OCI-LY7 (cell line): ENCODE results near the gene HOXB5. TPM values are rescaled to one million over a fixed set of nuclear protein-coding genes. Genes with fewer than 3 reads are reported as not detected.

Experiments used
- BruUV-seq: library from RNA; stranded (reverse); fragments of 400-500 nt; replicated peaks from 2 replicates; lab custom pipeline; 2021; lab: Mats Ljungman, UMichigan
- CTCF ChIA-PET: fragments of 300-600 bp; sonication (Branson Sonifier 250); formaldehyde crosslinking; loops from one replicate; lab custom pipeline; 2022; ENCODE audit warnings: antibody characterized with exemption; ENCODE audit not compliant: unreplicated experiment; lab: Charles Lee
- POLR2A ChIA-PET: fragments of 300-600 bp; sonication (Branson Sonifier 250); formaldehyde crosslinking; loops from one replicate; lab custom pipeline; 2022; ENCODE audit warnings: antibody characterized with exemption; lab: Charles Lee
- DNase-seq: peaks from one replicate; pipeline ENCODE4 v3.0.0-alpha.2; 2015; ENCODE audit warnings: low spot score
- H2AFZ ChIP-seq: fragments of 200-600 bp; sonication (generic), shearing (Covaris generic); 2 replicates; pipeline ENCODE4 v1.6.1; 2014; ENCODE audit warnings: mild to moderate bottlenecking, antibody characterized with exemption, low read length, moderate library complexity
- H3K27ac ChIP-seq: fragments of 200-600 bp; sonication (generic); 2 replicates; pipeline ENCODE4 v1.5.1; 2014; ENCODE audit warnings: mixed run types, low read depth, mild to moderate bottlenecking, moderate library complexity, low read length, inconsistent platforms; ENCODE audit not compliant: poor library complexity, severe bottlenecking
- H3K36me3 ChIP-seq: fragments of 200-600 bp; sonication (generic); 2 replicates; pipeline ENCODE4 v1.6.1; 2014; ENCODE audit warnings: mild to moderate bottlenecking, antibody characterized with exemption, low read length, moderate library complexity, mixed read lengths; ENCODE audit not compliant: insufficient read depth
- H3K4me1 ChIP-seq: fragments of 200-600 bp; sonication (generic); 2 replicates; pipeline ENCODE4 v1.5.1; 2014; ENCODE audit warnings: mild to moderate bottlenecking, low read length; ENCODE audit not compliant: insufficient read depth, poor library complexity, severe bottlenecking
- H3K4me2 ChIP-seq: fragments of 200-600 bp; sonication (generic); 2 replicates; pipeline ENCODE4 v1.6.1; 2014; ENCODE audit warnings: mild to moderate bottlenecking, low read length
- H3K4me3 ChIP-seq: fragments of 200-600 bp; sonication (generic); 2 replicates; pipeline ENCODE4 v1.5.1; 2014; ENCODE audit warnings: mild to moderate bottlenecking, low read depth, low read length; ENCODE audit not compliant: poor library complexity, severe bottlenecking
- H3K79me2 ChIP-seq: fragments of 200-600 bp; sonication (generic); 2 replicates; pipeline ENCODE4 v1.6.1; 2016; ENCODE audit warnings: low read depth, mild to moderate bottlenecking, low read length, moderate library complexity, mixed read lengths; ENCODE audit not compliant: insufficient read depth
- H3K9me2 ChIP-seq: fragments of 200-600 bp; sonication (generic); 2 replicates; pipeline ENCODE4 v1.6.1; 2016; ENCODE audit warnings: mild to moderate bottlenecking, low read length, mixed read lengths; ENCODE audit not compliant: insufficient read depth
- H3K9me3 ChIP-seq: fragments of 200-600 bp; sonication (generic); 2 replicates; pipeline ENCODE4 v1.6.1; 2014; ENCODE audit warnings: mild to moderate bottlenecking, mixed run types, low read length, mixed read lengths
- H4K20me1 ChIP-seq: fragments of 200-600 bp; sonication (generic); 2 replicates; pipeline ENCODE4 v1.6.1; 2014; ENCODE audit warnings: mild to moderate bottlenecking, antibody characterized with exemption, low read length, moderate library complexity, mixed read lengths; ENCODE audit not compliant: insufficient read depth
- CTCF ChIP-seq: fragments of 200-600 bp; sonication (generic); conservative IDR thresholded peaks from 2 replicates; pipeline ENCODE4 v1.5.1; 2014; ENCODE audit warnings: mild to moderate bottlenecking, antibody characterized with exemption, low read length, moderate library complexity, mixed read lengths
- EZH2phosphoT487 ChIP-seq: fragments of 200-600 bp; sonication (generic); IDR thresholded peaks from 2 replicates; pipeline ENCODE4 v1.6.1; 2018; ENCODE audit warnings: low read depth, borderline replicate concordance, mild to moderate bottlenecking, mixed run types, antibody characterized with exemption, low read length, moderate library complexity, mixed read lengths
- intact Hi-C: fragments of 100-400 bp; cut with micrococcal nuclease; formaldehyde crosslinking; loops from one replicate; pipeline ENCODE4 v1.10.0; 2022; ENCODE audit not compliant: unreplicated experiment
- total RNA-seq, 2 experiments: library from RNA; depleted of rRNA in 1 of 2; stranded (reverse); fragments of >200 nt in 1 of 2; shearing (Covaris generic) in 1 of 2; gene quantifications; 2 replicates each; pipeline ENCODE4 v1.2.3, GENCODE V29; 2014 to 2022

HOXB5 gene
- total RNA-seq, 2 experiments from 2014 or later = not detected

DNA sequence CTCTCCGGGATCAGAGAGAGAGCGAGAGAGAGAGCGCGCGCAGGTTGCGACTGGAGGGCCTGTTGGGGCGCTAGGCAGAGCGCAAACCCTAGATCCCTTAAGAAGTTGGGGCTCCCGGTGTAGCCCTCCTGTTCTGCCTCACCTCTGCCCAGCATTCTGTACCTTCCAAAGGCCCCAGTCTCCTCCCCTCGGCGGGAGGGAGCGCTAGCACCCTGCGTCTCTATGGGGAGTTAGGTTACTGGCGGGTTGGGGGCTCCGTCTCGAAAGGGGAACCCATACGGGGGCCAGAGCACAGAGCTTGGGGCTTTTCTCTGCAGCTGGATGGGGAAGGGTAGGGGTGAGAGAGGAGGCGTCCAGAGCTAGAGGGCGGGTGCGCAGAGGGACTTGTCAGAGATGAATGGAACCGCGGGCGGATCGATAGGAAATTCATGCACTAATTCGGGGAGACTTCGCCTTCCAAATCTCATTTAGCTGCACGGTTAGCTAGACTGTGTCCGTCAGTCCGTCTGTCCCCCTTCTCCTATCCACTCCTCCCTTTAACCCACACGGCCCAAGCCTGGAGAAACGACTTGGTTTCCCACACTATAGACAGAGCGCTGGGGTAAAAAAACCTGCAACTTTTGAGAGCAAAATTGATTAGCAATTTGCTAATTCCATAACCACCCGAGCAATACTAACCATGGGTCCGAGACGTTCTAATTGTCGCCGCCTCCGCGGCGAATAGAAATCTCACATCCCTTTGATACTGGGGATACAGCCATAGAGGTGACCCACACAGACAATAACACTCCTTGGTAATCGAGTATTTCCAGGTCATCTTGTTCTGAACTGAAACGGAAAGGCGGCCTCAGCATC is 14.7 kb downstream of the HOXB5 start:
- Histone ChIP-seq H3K36me3 (peaks cover 5% of the 10 kb centered on the region; the same call in 1 of the 2 replicates), H3K4me2 (peak overlapping the region; percentile 85), H3K27ac (peak overlapping the region; percentile 5), H3K9me3 (no peaks in the 10 kb centered on the region), H2AFZ (peak overlapping the region; percentile 70), H3K79me2 (peaks cover 6% of the 10 kb centered on the region; the same call in 1 of the 2 replicates), H3K4me1 (peaks cover 19% of the 10 kb centered on the region), H3K9me2 (no peaks in the 10 kb centered on the region), H4K20me1 (no peaks in the 10 kb centered on the region), H3K4me3 (peak overlapping the region; percentile 85)
- intact Hi-C loops = no loop called here
- ChIA-PET CTCF (no interaction called here), POLR2A (no interaction called here)
- no peak for TF ChIP-seq CTCF
- DNase-seq = no peak
- TSS peak; percentile 86 for BruUV-seq

DNA sequence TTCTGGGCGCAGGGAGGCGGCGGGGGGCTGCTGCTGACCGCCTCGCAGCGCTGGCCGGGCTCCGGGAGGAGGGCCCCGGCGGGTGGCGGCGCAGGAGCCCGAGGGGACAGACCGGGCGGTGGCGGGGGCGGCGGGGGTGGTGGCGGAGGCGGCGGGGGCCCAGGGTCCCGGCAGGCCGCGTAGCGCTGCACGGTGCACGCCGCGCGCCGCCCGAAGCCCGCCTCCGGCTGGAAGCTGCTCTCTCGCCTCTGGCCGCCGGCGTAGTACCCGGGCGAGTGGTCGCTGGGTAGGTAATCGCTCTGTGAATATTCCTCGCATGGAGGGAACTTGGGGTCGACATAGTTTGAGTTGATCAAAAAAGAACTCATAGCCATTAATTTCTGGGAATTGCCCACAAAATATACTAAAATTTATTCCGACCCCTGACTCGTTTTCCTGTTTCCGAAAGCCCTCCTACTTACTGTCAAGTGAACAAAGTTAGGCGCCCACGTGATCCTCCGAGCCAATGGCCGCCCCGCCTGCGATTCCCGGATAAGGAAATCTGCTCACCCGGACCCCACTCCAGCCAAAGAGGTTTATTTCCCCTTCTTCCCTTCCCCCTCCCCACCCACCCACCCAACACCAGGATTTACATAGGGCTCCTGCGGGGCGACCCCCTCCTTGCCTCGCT is 15.5 kb downstream of the HOXB5 start, which contains the start of gene HOXB4:
Gene HOXB4, minus strand, starts transcription at position 405 of the 670 bp plus-strand sequence. Its CDS starts 31 bp downstream, at position 374.
- Histone ChIP-seq H3K4me1 (peaks cover 19% of the 10 kb centered on the region), H4K20me1 (no peaks in the 10 kb centered on the region), H3K9me2 (no peaks in the 10 kb centered on the region), H3K79me2 (peaks cover 6% of the 10 kb centered on the region; the same call in 1 of the 2 replicates), H3K36me3 (peaks cover 5% of the 10 kb centered on the region; the same call in 1 of the 2 replicates), H3K4me3 (peak within 1 kb of the TSS; percentile 85), H2AFZ (peak within 1 kb of the TSS; percentile 70), H3K4me2 (peak within 1 kb of the TSS; percentile 85), H3K27ac (peak within 1 kb of the TSS; percentile 44), H3K9me3 (no peaks in the 10 kb centered on the region)
- DNase-seq = peak; percentile 85
- ChIA-PET CTCF (no interaction called here), POLR2A (no interaction called here)
- intact Hi-C loops = no loop called here
- TF ChIP-seq CTCF = no peak
- TF ChIP-seq EZH2phosphoT487 = no peak
- BruUV-seq = no TSS peak
